ENCODE data around the gene FHIT. TPM values are rescaled to one million over a fixed set of nuclear protein-coding genes. Genes with fewer than 3 reads are reported as not detected.

Gene FHIT
- total and polyA plus RNA-seq, 2 of the 4 experiments (the other 2 are of a cell fraction): 0.07 TPM; not detected in 1

- Histone ChIP-seq H4K20me1 (ENCODE audit: insufficient read depth, low read length) (no peaks in the 10 kb centered on the region), H4K5ac (ENCODE audit: low read depth, low read length) (no peak overlapping the region), H3K4me1 (ENCODE audit: control insufficient read depth, insufficient read depth, low read length) (no peaks in the 10 kb centered on the region), H2BK15ac (ENCODE audit: low read depth, low read length) (no peak overlapping the region), H2AK9ac (replicated peaks; ENCODE audit: low read depth, low read length, poor library complexity) (no peak overlapping the region), H3K9ac (ENCODE audit: low read depth, low read length) (no peak overlapping the region), H4K91ac (ENCODE audit: insufficient read depth, low read depth, low read length) (no peak overlapping the region), H2AK5ac (ENCODE audit: low read depth, low read length) (no peak overlapping the region), H3K27me3 (ENCODE audit: control insufficient read depth, insufficient read depth, low read length) (no peaks in the 10 kb centered on the region), H2BK120ac (ENCODE audit: low read depth, low read length) (no peak overlapping the region), H3K23ac (ENCODE audit: low read depth, low read length) (no peak overlapping the region), H3K9me1 (ENCODE audit: insufficient read depth, low read length) (no peaks in the 10 kb centered on the region), H4K8ac (ENCODE audit: low read depth in 2 of 2, low read length in 2 of 2) (no peak overlapping the region), H2BK20ac (ENCODE audit: low read depth, low read length) (no peak overlapping the region), H3K18ac (ENCODE audit: low read depth, low read length) (no peak overlapping the region), H3K4me3 (ENCODE audit: insufficient read depth, low read depth, low read length) (no peak overlapping the region), H3K27ac (ENCODE audit: insufficient read depth, low read length) (no peak overlapping the region), H3K36me3 (ENCODE audit: control insufficient read depth, insufficient read depth, low read length) (no peaks in the 10 kb centered on the region), H3K79me1 (ENCODE audit: low read depth in 1 of 2, low read length in 2 of 2) (no peaks in the 10 kb centered on the region), H3K56ac (ENCODE audit: extremely low read depth, insufficient read depth, low read length) (no peak overlapping the region), H3K9me3 (ENCODE audit: control insufficient read depth, insufficient read depth, low read length) (no peaks in the 10 kb centered on the region), H3K4me2 (ENCODE audit: low read depth, low read length) (no peak overlapping the region), H2BK5ac (ENCODE audit: low read depth, low read length, poor library complexity, severe bottlenecking) (no peak overlapping the region), H3K4ac (ENCODE audit: low read depth, low read length) (no peak overlapping the region), H3K14ac (replicated peaks; ENCODE audit: low read depth, low read length) (no peak overlapping the region), H2AFZ (replicated peaks; ENCODE audit: low read length, poor library complexity) (no peak overlapping the region)
- no peak for DNase-seq
- in situ Hi-C loops (cut with MboI; ENCODE audit: low sequenced_read_pairs): no loop called here
- dilution Hi-C loops (cut with HindIII; ENCODE audit: low sequenced_read_pairs, unreplicated experiment): no loop called here
- 29% methylated on average over 1 of the region's 4 CpGs; no CpG with 5 or more reads in 1 of the 2 experiments for WGBS, 2 experiments (ENCODE audit: extremely low coverage in 2 of 2, insufficient read length in 1 of 2)
- POLR2A ChIA-PET (ENCODE audit: unreplicated experiment): no interaction called here
- no TSS peak for BruUV-seq (replicated peaks)
- ATAC-seq (ENCODE audit: low read depth): no peak
- no peak for TF ChIP-seq NFE2L2 (IDR thresholded peaks at IDR 0.05; ENCODE audit: low read depth, low read length)
- TF ChIP-seq SMC3 (IDR thresholded peaks at IDR 0.05; ENCODE audit: low read depth, low read length): no peak
- TF ChIP-seq CHD1 (IDR thresholded peaks at IDR 0.05; ENCODE audit: low read depth, low read length): no peak
- TF ChIP-seq MAZ (IDR thresholded peaks at IDR 0.05; ENCODE audit: borderline replicate concordance, low read depth, low read length): no peak
- TF ChIP-seq BHLHE40 (IDR thresholded peaks at IDR 0.05; ENCODE audit: low read depth, low read length): no peak
- TF ChIP-seq, protein P1, sequence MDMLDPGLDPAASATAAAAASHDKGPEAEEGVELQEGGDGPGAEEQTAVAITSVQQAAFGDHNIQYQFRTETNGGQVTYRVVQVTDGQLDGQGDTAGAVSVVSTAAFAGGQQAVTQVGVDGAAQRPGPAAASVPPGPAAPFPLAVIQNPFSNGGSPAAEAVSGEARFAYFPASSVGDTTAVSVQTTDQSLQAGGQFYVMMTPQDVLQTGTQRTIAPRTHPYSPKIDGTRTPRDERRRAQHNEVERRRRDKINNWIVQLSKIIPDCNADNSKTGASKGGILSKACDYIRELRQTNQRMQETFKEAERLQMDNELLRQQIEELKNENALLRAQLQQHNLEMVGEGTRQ (IDR thresholded peaks at IDR 0.05; ENCODE audit: low read depth, low read length): no peak
- no peak for TF ChIP-seq MAFK (IDR thresholded peaks at IDR 0.05; ENCODE audit: low read depth, low read length)
- TF ChIP-seq, protein P2, sequence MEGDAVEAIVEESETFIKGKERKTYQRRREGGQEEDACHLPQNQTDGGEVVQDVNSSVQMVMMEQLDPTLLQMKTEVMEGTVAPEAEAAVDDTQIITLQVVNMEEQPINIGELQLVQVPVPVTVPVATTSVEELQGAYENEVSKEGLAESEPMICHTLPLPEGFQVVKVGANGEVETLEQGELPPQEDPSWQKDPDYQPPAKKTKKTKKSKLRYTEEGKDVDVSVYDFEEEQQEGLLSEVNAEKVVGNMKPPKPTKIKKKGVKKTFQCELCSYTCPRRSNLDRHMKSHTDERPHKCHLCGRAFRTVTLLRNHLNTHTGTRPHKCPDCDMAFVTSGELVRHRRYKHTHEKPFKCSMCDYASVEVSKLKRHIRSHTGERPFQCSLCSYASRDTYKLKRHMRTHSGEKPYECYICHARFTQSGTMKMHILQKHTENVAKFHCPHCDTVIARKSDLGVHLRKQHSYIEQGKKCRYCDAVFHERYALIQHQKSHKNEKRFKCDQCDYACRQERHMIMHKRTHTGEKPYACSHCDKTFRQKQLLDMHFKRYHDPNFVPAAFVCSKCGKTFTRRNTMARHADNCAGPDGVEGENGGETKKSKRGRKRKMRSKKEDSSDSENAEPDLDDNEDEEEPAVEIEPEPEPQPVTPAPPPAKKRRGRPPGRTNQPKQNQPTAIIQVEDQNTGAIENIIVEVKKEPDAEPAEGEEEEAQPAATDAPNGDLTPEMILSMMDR (conservative IDR thresholded peaks at IDR 0.05; ENCODE audit: low read depth, low read length): no peak
- TF ChIP-seq RAD21 (IDR thresholded peaks at IDR 0.05; ENCODE audit: low read length): no peak
- no peak for TF ChIP-seq RCOR1 (IDR thresholded peaks at IDR 0.05; ENCODE audit: insufficient replicate concordance, low read length)
- no peak for TF ChIP-seq POLR2A (IDR thresholded peaks at IDR 0.05; ENCODE audit: low read depth, low read length)
- no peak for TF ChIP-seq MXI1 (IDR thresholded peaks at IDR 0.05; ENCODE audit: borderline replicate concordance, low read depth, low read length)
- TF ChIP-seq, protein P3, sequence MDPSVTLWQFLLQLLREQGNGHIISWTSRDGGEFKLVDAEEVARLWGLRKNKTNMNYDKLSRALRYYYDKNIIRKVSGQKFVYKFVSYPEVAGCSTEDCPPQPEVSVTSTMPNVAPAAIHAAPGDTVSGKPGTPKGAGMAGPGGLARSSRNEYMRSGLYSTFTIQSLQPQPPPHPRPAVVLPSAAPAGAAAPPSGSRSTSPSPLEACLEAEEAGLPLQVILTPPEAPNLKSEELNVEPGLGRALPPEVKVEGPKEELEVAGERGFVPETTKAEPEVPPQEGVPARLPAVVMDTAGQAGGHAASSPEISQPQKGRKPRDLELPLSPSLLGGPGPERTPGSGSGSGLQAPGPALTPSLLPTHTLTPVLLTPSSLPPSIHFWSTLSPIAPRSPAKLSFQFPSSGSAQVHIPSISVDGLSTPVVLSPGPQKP (IDR thresholded peaks at IDR 0.05; ENCODE audit: borderline replicate concordance, low read depth, low read length): no peak
- no peak for TF ChIP-seq CEBPB (IDR thresholded peaks at IDR 0.05; ENCODE audit: low read depth, low read length)
- TF ChIP-seq FOS (IDR thresholded peaks at IDR 0.05; ENCODE audit: low read depth, low read length): no peak
- TF ChIP-seq RFX5 (IDR thresholded peaks at IDR 0.05; ENCODE audit: low read depth, low read length): no peak
- intact Hi-C loops (cut with micrococcal nuclease): no loop called here
- CTCF ChIA-PET: no interaction called here
These were observed 412.0 kb downstream of the FHIT start for GRCh38 chr3:60839246-60839645.
